GM19438 (cell line): Measurements from ENCODE around the gene NDC80.
"Not testable (repeated sequence)": the region's sequence is repeated elsewhere in the genome, so short reads cannot be mapped to it uniquely, and the experiment has no call there.

ENCODE experiments used
- ATAC-seq: cut with Tn5 transposase; IDR thresholded peaks from one replicate; pipeline ENCODE4 v1.9.1; 2021; ENCODE audit warnings: low read depth; ENCODE audit not compliant: unreplicated experiment

Gene NDC80

DNA sequence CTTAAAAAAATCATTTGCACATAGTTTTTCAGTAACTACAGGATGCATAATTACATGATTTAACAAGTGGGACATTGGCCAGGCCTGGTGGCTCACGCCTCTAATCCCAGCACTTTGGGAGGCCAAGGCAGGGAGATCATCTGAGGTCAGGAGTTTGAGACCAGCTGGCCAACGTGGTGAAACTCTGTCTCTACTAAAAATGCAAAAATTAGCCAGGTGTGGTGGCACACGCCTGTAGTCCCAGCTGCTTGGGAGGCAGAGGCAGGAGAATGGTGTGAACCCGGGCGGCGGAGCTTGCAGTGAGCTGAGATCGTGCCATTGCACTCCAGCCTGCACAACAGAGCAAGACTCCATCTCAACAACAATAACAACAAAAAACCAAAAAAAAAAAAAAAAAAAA, 90.9 kb downstream of the NDC80 start:
- ATAC-seq: not testable (repeated sequence)

DNA sequence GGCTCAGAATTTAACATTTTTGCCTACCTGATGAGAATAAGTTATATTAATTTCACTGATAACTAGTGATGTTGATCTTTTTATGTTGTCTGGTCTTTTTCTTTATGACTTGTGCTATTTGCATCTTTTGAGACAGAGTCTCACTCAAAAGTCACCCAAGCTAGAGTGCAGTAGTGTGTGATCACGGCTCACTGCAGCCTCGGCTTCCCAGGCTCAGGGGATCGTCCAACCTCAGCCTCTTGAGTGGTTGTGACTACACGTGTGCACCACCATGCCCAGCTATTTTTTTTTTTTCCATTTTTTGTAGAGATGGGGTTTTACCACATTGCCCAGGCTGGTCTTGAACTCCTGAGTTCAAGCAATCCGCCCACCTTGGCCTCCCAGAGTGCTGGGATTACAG, 91.6 kb downstream of the NDC80 start:
- no peak for ATAC-seq
